ENCODE data around the gene CAMSAP1. TPM values are rescaled to one million over a fixed set of nuclear protein-coding genes. Genes with fewer than 3 reads are reported as not detected.

Gene CAMSAP1
- total RNA-seq, 1 donor from 2014 or later = 31.1 TPM

DNA sequence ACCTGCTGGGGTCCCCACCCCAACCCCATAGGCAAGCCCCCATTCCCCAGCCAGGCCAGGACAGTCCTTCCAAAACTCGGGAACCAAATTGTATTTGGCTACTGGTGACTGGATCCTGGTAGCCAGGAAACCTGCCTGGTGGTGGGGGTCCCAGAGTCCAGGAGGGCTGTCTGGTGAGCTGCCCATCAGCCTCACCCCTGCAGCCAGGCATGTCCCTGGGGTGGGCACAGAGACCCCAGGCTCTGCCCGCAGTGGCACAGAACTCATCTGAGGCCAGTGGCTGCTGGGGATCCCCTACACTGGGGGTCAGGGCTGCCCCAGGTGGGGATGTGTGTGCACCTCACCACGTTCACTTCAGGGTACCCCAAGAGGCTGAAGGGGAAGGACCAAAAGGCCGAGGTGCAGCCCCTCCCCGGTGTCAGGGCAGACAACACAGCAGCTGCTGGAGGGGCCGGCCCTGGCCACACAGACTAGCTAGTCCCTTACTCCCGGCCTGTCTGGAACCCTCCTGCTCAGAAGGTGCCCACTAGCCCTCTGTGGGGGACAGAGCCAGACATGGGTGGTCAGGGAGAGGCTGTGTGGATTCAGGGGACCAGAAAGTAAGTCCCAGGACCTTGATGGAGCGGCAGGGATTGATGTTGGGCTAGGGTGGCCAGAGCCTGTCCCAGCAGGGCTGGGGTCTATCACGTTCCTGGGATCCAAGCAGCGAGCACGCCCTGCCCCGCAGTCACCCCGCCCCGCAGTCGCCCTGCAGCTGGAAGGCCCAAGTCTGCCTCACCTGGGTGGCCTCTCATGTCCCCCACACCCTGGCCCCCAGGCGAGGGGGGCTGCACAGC, 113.9 kb downstream of the CAMSAP1 start:
- TF ChIP-seq CTCF (conservative IDR thresholded peaks at IDR 0.05; ENCODE audit: low read depth, low read length) = no peak
- H3K4me3 ChIP-seq (ENCODE audit: low read depth, low read length) = no peak overlapping the region
- no peak for DNase-seq (ENCODE audit: low read depth)

GRCh38 chr9:135792268-135793128, 114.8 kb downstream of the CAMSAP1 start:
- no peak for TF ChIP-seq CTCF (conservative IDR thresholded peaks at IDR 0.05; ENCODE audit: low read depth, low read length)
- H3K4me3 ChIP-seq (ENCODE audit: low read depth, low read length) = no peak overlapping the region
- DNase-seq (ENCODE audit: low read depth) = no peak

- TF ChIP-seq CTCF (conservative IDR thresholded peaks at IDR 0.05; ENCODE audit: low read depth, low read length) = no peak
- no peak for DNase-seq (ENCODE audit: low read depth)
Measured at GRCh38 chr9:135791431-135792267, 115.7 kb downstream of the CAMSAP1 start.

DNA sequence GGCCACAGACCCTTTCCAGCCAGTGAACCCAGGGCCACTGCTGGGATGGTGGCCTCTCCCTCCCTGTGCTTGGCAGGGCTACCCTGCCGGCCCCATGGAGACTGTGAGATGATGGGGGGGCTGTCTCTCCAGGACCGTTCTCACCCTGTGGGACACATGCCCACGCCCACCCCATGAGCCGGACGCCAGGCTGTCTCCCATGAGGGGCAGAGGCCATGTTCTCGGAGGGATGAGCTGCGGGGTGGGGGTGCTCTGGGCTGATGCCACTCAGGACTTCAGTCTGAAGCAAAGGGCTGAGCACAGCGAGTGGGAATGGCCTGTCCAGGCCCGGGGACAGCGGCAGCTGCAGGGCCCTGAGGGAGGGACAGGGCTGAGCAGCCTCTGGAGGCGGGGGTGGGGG, 116.5 kb downstream of the CAMSAP1 start:
- no peak for DNase-seq (ENCODE audit: low read depth)
- no peak overlapping the region for H3K4me3 ChIP-seq (ENCODE audit: low read depth, low read length)
- no peak for TF ChIP-seq CTCF (conservative IDR thresholded peaks at IDR 0.05; ENCODE audit: low read depth, low read length)

More at GRCh38 chr9:135791431-135792267, 115.7 kb downstream of the CAMSAP1 start:
- H3K4me3 ChIP-seq (ENCODE audit: low read depth, low read length) = no peak overlapping the region

- H3K4me3 ChIP-seq (ENCODE audit: low read depth, low read length) = no peak overlapping the region
- no peak for DNase-seq (ENCODE audit: low read depth)
- no peak for TF ChIP-seq CTCF (conservative IDR thresholded peaks at IDR 0.05; ENCODE audit: low read depth, low read length)
Measured at GRCh38 chr9:135790356-135790755, 117.0 kb downstream of the CAMSAP1 start.

DNA sequence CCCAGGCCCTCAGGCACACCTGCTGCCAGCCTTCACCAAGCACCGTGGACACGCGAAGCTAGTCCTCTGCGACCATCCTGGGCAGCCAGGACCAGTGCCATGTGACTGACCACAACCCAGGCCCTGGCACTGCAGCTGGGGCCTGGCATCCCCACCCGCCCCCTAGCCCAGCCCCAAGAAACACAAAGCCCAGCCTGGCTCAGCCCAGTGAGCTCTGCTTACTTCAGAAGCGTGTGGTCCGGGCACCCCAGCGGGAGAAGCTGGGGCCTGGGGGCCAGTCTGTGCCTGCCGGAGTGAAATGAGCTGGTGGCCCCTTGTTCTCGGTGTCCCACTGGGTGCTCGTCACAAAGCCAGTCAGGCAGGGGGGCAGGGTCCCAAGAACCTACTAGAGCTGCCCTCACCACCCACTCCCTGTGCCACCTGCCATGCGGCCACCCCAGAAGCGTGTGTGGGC, 117.5 kb downstream of the CAMSAP1 start:
- no peak for TF ChIP-seq CTCF (conservative IDR thresholded peaks at IDR 0.05; ENCODE audit: low read depth, low read length)
- no peak overlapping the region for H3K4me3 ChIP-seq (ENCODE audit: low read depth, low read length)
- DNase-seq (ENCODE audit: low read depth) = no peak

Measured in epithelial cell of proximal tubule (primary cell).